Right atrium auricular region (tissue), 2 donors: ENCODE measurements around the gene PRRC2C. TPM values are rescaled to one million over a fixed set of nuclear protein-coding genes. Genes with fewer than 3 reads are reported as not detected.
A peak's percentile ranks its signal among the peaks of the same experiment; 100 is the strongest.

Experiments used
- DNase-seq: peaks from one replicate; pipeline ENCODE4 v3.0.0-alpha.2; 2019; ENCODE audit warnings: low spot score
- H3K27ac ChIP-seq, 2 donors: fragments of 200-600 bp; sonication (generic); 1 replicate in 1 of 2; 2 replicates in 1 of 2; pipeline ENCODE4 v1.5.1; 2016 to 2019
- H3K27me3 ChIP-seq, 2 donors: fragments of 200-600 bp; sonication (generic); one replicate each; pipeline versions ENCODE4 v1.5.1 to v1.6.0; 2017 to 2019
- H3K36me3 ChIP-seq: fragments of 200-600 bp; sonication (generic); one replicate; pipeline ENCODE4 v1.5.1; 2016
- H3K4me1 ChIP-seq, 2 donors: fragments of 200-600 bp; sonication (generic); one replicate each; pipeline versions ENCODE4 v1.5.1 to v1.6.0; 2017 to 2019
- H3K4me3 ChIP-seq, 2 donors: fragments of 200-600 bp; sonication (generic); 1 replicate in 1 of 2; 2 replicates in 1 of 2; pipeline ENCODE4 v1.5.1; 2017 to 2019; ENCODE audit warnings: mild to moderate bottlenecking in 1 of 2, moderate library complexity in 1 of 2
- H3K9me3 ChIP-seq, 2 donors: fragments of 200-600 bp; sonication (generic); one replicate each; pipeline ENCODE4 v1.5.1; 2019
- total RNA-seq, 2 donors: library from RNA; depleted of rRNA; stranded (reverse); fragments of >200 nt; gene quantifications; one replicate each; pipeline ENCODE4 v1.1.0, GENCODE V29; 2016
- TF ChIP-seq, protein P1 (sequence below), 2 donors: fragments of 200-600 bp; sonication (generic); IDR thresholded peaks; one replicate each; pipeline ENCODE4 v1.5.1; 2019; ENCODE audit warnings: antibody characterized with exemption in 2 of 2

Gene PRRC2C
- total RNA-seq, 2 donors from 2014 or later: 45.2 to 49.4 TPM

- H3K27ac ChIP-seq: no peak overlapping the region
These were observed 13.1 kb upstream of the PRRC2C start for GRCh38 chr1:171472183-171472647.

DNA sequence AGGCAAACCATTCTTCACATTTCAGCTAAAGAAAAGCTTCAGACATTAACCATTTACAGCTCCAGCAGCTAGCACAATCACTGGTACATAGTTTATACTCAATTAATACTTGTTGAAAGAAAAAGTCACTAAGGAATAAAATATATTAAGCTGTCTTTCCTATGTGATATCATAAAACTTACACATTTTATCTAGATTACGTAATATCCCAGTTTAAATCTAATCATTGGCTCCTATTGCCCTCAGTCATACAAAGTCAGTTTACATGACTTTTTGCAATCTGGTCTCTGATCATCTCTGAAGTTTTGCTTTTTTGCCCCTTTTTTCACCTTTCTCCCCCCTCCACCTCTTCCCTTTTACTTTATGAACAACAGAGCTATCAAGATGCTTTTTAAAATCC is 8.5 kb upstream of the PRRC2C start:
- H3K27ac ChIP-seq: no peak overlapping the region
- no peaks in the 10 kb centered on the region for H3K36me3 ChIP-seq
- no peak overlapping the region for H3K4me3 ChIP-seq
- no peak for DNase-seq
- no peaks in the 10 kb centered on the region for H3K27me3 ChIP-seq
- no peaks in the 10 kb centered on the region for H3K4me1 ChIP-seq
- no peaks in the 10 kb centered on the region for H3K9me3 ChIP-seq
- TF ChIP-seq, protein P1, sequence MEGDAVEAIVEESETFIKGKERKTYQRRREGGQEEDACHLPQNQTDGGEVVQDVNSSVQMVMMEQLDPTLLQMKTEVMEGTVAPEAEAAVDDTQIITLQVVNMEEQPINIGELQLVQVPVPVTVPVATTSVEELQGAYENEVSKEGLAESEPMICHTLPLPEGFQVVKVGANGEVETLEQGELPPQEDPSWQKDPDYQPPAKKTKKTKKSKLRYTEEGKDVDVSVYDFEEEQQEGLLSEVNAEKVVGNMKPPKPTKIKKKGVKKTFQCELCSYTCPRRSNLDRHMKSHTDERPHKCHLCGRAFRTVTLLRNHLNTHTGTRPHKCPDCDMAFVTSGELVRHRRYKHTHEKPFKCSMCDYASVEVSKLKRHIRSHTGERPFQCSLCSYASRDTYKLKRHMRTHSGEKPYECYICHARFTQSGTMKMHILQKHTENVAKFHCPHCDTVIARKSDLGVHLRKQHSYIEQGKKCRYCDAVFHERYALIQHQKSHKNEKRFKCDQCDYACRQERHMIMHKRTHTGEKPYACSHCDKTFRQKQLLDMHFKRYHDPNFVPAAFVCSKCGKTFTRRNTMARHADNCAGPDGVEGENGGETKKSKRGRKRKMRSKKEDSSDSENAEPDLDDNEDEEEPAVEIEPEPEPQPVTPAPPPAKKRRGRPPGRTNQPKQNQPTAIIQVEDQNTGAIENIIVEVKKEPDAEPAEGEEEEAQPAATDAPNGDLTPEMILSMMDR (IDR thresholded peaks at IDR 0.05): no peak

More at GRCh38 chr1:171472183-171472647, 13.1 kb upstream of the PRRC2C start:
- H3K9me3 ChIP-seq: no peaks in the 10 kb centered on the region
- no peak overlapping the region for H3K4me3 ChIP-seq
- TF ChIP-seq, protein P1 (IDR thresholded peaks at IDR 0.05): no peak
- H3K27me3 ChIP-seq: no peaks in the 10 kb centered on the region
- DNase-seq: no peak
- no peaks in the 10 kb centered on the region for H3K36me3 ChIP-seq
- no peaks in the 10 kb centered on the region for H3K4me1 ChIP-seq

- no peaks in the 10 kb centered on the region for H3K4me1 ChIP-seq
- no peaks in the 10 kb centered on the region for H3K27me3 ChIP-seq
- no peaks in the 10 kb centered on the region for H3K36me3 ChIP-seq
- TF ChIP-seq, protein P1 (IDR thresholded peaks at IDR 0.05): no peak
- no peak for DNase-seq
- H3K9me3 ChIP-seq: no peaks in the 10 kb centered on the region
- no peak overlapping the region for H3K27ac ChIP-seq
- no peak overlapping the region for H3K4me3 ChIP-seq
These were observed 7.5 kb upstream of the PRRC2C start for GRCh38 chr1:171477804-171478203.

DNA sequence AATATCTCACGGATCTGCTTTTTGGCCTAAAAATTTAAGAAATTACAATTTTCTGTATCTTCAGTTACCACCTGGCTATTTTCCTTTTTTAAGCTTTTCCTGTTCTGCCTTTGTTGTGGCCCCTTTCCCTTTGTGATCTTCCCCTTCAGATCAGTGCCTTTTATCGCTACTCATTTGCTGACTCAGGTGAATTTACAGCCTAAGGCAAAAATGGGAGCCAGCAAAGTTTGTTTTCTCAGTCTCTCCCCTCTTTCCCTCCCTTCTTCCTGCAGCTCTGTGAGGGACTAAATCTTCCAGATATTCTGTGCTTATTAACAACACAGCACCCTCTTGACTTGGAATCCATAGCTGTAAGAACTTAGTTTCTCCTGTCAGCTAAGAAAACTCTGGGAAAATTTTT is 5.3 kb upstream of the PRRC2C start:
- H3K9me3 ChIP-seq: no peaks in the 10 kb centered on the region
- H3K27me3 ChIP-seq: no peaks in the 10 kb centered on the region
- peaks cover 0 to 8% of the 10 kb centered on the region in 2 donors for H3K4me1 ChIP-seq
- no peak overlapping the region for H3K27ac ChIP-seq
- no peak overlapping the region for H3K4me3 ChIP-seq
- no peak for DNase-seq
- TF ChIP-seq, protein P1 (IDR thresholded peaks at IDR 0.05): no peak
- no peaks in the 10 kb centered on the region for H3K36me3 ChIP-seq

GRCh38 chr1:171484760-171485374 is 463 bp upstream of the PRRC2C start:
- Histone ChIP-seq H3K36me3 (no peaks in the 10 kb centered on the region), H3K27ac (peak overlapping the region; percentile 98 to 99), H3K4me1 (peaks cover 0 to 41% of the 10 kb centered on the region in 2 donors), H3K9me3 (no peaks in the 10 kb centered on the region), H3K27me3 (no peaks in the 10 kb centered on the region), H3K4me3 (peak overlapping the region; percentile 75 to 85)
- TF ChIP-seq, protein P1 (IDR thresholded peaks at IDR 0.05): peak in 1 of 2 donors; percentile 64
- DNase-seq: no peak
